H9 (cell line): ENCODE data around the gene FBN1. TPM values are rescaled to one million over a fixed set of nuclear protein-coding genes. Genes with fewer than 3 reads are reported as not detected.

Experiments used
- DNase-seq: peaks from one replicate; pipeline ENCODE4 v3.0.0-alpha.2; 2017
- H2AFZ ChIP-seq: one replicate; pipeline ENCODE4 v1.6.1; 2013; ENCODE audit warnings: mild to moderate bottlenecking, low read length, control low read depth, moderate library complexity
- H2AK5ac ChIP-seq: 2 replicates; pipeline ENCODE4 v1.6.1; 2013; ENCODE audit warnings: low read length, control low read depth, mixed read lengths; ENCODE audit not compliant: insufficient read length
- H2BK120ac ChIP-seq: one replicate; pipeline ENCODE4 v1.6.1; 2013; ENCODE audit warnings: low read depth, mild to moderate bottlenecking, low read length, control low read depth, inconsistent platforms; ENCODE audit not compliant: poor library complexity, severe bottlenecking
- H2BK12ac ChIP-seq: 2 replicates; pipeline ENCODE4 v1.6.1; 2013; ENCODE audit warnings: low read length, control low read depth, mixed read lengths, low read depth; ENCODE audit not compliant: insufficient read length
- H2BK15ac ChIP-seq: 2 replicates; pipeline ENCODE4 v1.6.1; 2013; ENCODE audit warnings: low read depth, low read length, control low read depth
- H2BK20ac ChIP-seq: one replicate; pipeline ENCODE4 v1.6.1; 2013; ENCODE audit warnings: low read depth, mild to moderate bottlenecking, low read length, control low read depth, inconsistent platforms; ENCODE audit not compliant: poor library complexity, severe bottlenecking
- H2BK5ac ChIP-seq: 2 replicates; pipeline ENCODE4 v1.6.1; 2013; ENCODE audit warnings: low read length, control low read depth, mixed read lengths; ENCODE audit not compliant: insufficient read length
- H3K14ac ChIP-seq: 2 replicates; pipeline ENCODE4 v1.6.1; 2013; ENCODE audit warnings: low read length, control low read depth; ENCODE audit not compliant: insufficient read depth
- H3K18ac ChIP-seq: 2 replicates; pipeline ENCODE4 v1.6.1; 2013; ENCODE audit warnings: low read depth, mild to moderate bottlenecking, mixed read lengths, low read length, control low read depth; ENCODE audit not compliant: insufficient read length
- H3K23ac ChIP-seq: 2 replicates; pipeline ENCODE4 v1.6.1; 2013; ENCODE audit warnings: low read length, control low read depth, mixed read lengths, low read depth; ENCODE audit not compliant: insufficient read length
- H3K23me2 ChIP-seq: 2 replicates; pipeline ENCODE4 v1.6.1; 2013; ENCODE audit warnings: low read depth, mild to moderate bottlenecking, mixed read lengths, low read length, control low read depth; ENCODE audit not compliant: insufficient read length, poor library complexity, severe bottlenecking
- H3K27ac ChIP-seq: 2 replicates; pipeline ENCODE4 v1.5.1; 2013; ENCODE audit warnings: low read length, control low read depth, mixed read lengths, low read depth; ENCODE audit not compliant: insufficient read length
- H3K27me3 ChIP-seq: 2 replicates; pipeline ENCODE4 v1.6.1; 2013; ENCODE audit warnings: low read length, control low read depth, inconsistent platforms; ENCODE audit not compliant: insufficient read depth
- H3K4ac ChIP-seq: 2 replicates; pipeline ENCODE4 v1.6.1; 2013; ENCODE audit warnings: low read depth, mild to moderate bottlenecking, control low read depth, inconsistent platforms, low read length, moderate library complexity
- H3K4me1 ChIP-seq: 2 replicates; pipeline ENCODE4 v1.6.1; 2013; ENCODE audit warnings: low read length, control low read depth, inconsistent platforms; ENCODE audit not compliant: insufficient read depth
- H3K4me2 ChIP-seq: 2 replicates; pipeline ENCODE4 v1.6.1; 2013; ENCODE audit warnings: low read length, control low read depth, mixed read lengths; ENCODE audit not compliant: insufficient read length, insufficient read depth
- H3K56ac ChIP-seq: 2 replicates; pipeline ENCODE4 v1.6.1; 2013; ENCODE audit warnings: low read depth, mild to moderate bottlenecking, mixed read lengths, low read length, control low read depth; ENCODE audit not compliant: insufficient read length
- H3K79me1 ChIP-seq: 2 replicates; pipeline ENCODE4 v1.6.1; 2013; ENCODE audit warnings: low read depth, mild to moderate bottlenecking, moderate library complexity, low read length, control low read depth, inconsistent platforms; ENCODE audit not compliant: insufficient read depth, poor library complexity, severe bottlenecking
- H3K79me2 ChIP-seq: 2 replicates; pipeline ENCODE4 v1.6.1; 2013; ENCODE audit warnings: low read length, control low read depth, inconsistent platforms; ENCODE audit not compliant: insufficient read depth
- H3K9ac ChIP-seq: 2 replicates; pipeline ENCODE4 v1.6.1; 2013; ENCODE audit warnings: low read length, control low read depth, mixed read lengths; ENCODE audit not compliant: insufficient read length; ENCODE audit errors: extremely low read depth
- H3K9me3 ChIP-seq: one replicate; pipeline ENCODE4 v1.6.1; 2013; ENCODE audit warnings: low read depth, low read length, inconsistent platforms; ENCODE audit not compliant: control insufficient read depth
- H3T11ph ChIP-seq: one replicate; pipeline ENCODE4 v1.6.1; 2013; ENCODE audit warnings: mild to moderate bottlenecking, low read length, control low read depth, inconsistent platforms
- H4K20me1 ChIP-seq: one replicate; pipeline ENCODE4 v1.6.1; 2013; ENCODE audit not compliant: control insufficient read depth, insufficient read length, insufficient read depth
- H4K5ac ChIP-seq: 2 replicates; pipeline ENCODE4 v1.6.1; 2013; ENCODE audit warnings: low read depth, mild to moderate bottlenecking, mixed read lengths, low read length, control low read depth; ENCODE audit not compliant: insufficient read length
- H4K8ac ChIP-seq: replicated peaks from 2 replicates; pipeline ENCODE4 v1.6.1; 2013; ENCODE audit warnings: low read length, control low read depth, mixed read lengths, low read depth; ENCODE audit not compliant: insufficient read length
- H4K91ac ChIP-seq: 2 replicates; pipeline ENCODE4 v1.6.1; 2013; ENCODE audit warnings: low read depth, mild to moderate bottlenecking, moderate library complexity, mixed read lengths, low read length, control low read depth; ENCODE audit not compliant: insufficient read length
- H3K27ac Mint-ChIP-seq, 3 experiments: 2 replicates in 2 of 3; 3 replicates in 1 of 3; pipeline ENCODE4 v1.8.0; 2020 to 2021; ENCODE audit warnings: mixed read lengths in 3 of 3, mild to moderate bottlenecking in 1 of 3, moderate library complexity in 1 of 3
- H3K27me3 Mint-ChIP-seq: 2 replicates; pipeline ENCODE4 v1.8.0; 2021; ENCODE audit warnings: low read depth, mild to moderate bottlenecking, moderate library complexity, mixed read lengths
- H3K36me3 Mint-ChIP-seq, 3 experiments: 2 replicates in 2 of 3; 3 replicates in 1 of 3; pipeline ENCODE4 v1.8.0; 2020 to 2021; ENCODE audit warnings: low read depth in 3 of 3, mixed read lengths in 3 of 3; ENCODE audit not compliant: insufficient read depth in 1 of 3
- H3K4me1 Mint-ChIP-seq, 2 experiments: 2 replicates each; pipeline ENCODE4 v1.8.0; 2020; ENCODE audit warnings: mixed read lengths in 2 of 2
- H3K4me3 Mint-ChIP-seq, 2 experiments: 2 replicates in 1 of 2; 3 replicates in 1 of 2; pipeline ENCODE4 v1.8.0; 2020 to 2021; ENCODE audit warnings: mild to moderate bottlenecking in 2 of 2, mixed read lengths in 2 of 2, moderate library complexity in 1 of 2
- H3K9me3 Mint-ChIP-seq, 2 experiments: 2 replicates in 1 of 2; 3 replicates in 1 of 2; pipeline ENCODE4 v1.8.0; 2020; ENCODE audit warnings: mild to moderate bottlenecking in 2 of 2, mixed read lengths in 2 of 2, moderate library complexity in 1 of 2
- CTCF ChIP-seq: fragments of 200-600 bp; sonication (generic); conservative IDR thresholded peaks from 3 replicates; pipeline ENCODE4 v1.8.0; 2021; ENCODE audit warnings: antibody characterized with exemption, mild to moderate bottlenecking
- WGBS: extraction: QIAGEN DNeasy Blood & Tissue Kit; methylation state at CpG from one replicate; pipeline ENCODE4 v1.1.7; 2013; ENCODE audit warnings: missing lambda C conversion rate, low lambda C conversion rate, mixed read lengths; ENCODE audit not compliant: insufficient read length; ENCODE audit errors: extremely low coverage; 5-methylcytosine and 5-hydroxymethylcytosine counted together
- total RNA-seq: library from RNA; stranded (reverse); gene quantifications from 2 replicates; pipeline ENCODE4 v1.2.1, GENCODE V29; 2021

The FBN1 gene
- total RNA-seq, 1 experiment from 2014 or later = 3.6 TPM

DNA sequence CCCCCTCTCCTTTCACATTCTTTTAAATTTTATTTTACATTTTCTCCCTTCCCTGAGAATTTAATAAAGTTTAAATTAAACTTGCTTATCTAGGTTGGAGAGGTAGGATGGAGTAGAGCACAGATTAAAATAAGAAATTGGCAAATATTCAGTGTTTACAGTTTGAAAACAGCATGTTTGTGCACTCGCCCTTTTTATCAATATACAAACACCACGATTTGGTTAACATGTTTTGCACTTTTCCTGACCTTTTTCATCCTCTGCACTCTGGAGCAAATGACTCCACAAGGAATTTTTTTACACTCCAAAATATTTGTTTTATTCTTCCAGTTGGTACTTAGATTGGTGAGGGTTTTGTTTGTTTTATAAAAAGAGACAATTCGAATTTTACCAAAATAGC is 227.2 kb downstream of the FBN1 start:
- Histone ChIP-seq H3K23ac (no peak overlapping the region), H3K4me1 (peaks cover 3% of the 10 kb centered on the region; the same call in 1 of the 2 replicates), H2BK5ac (no peak overlapping the region), H3K9me3 (no peaks in the 10 kb centered on the region), H4K5ac (no peak overlapping the region), H4K91ac (no peak overlapping the region), H3K4ac (no peak overlapping the region), H4K8ac (no peak overlapping the region), H3K56ac (no peak overlapping the region), H3K79me2 (no peaks in the 10 kb centered on the region), H2AFZ (no peak overlapping the region), H3K4me2 (no peak overlapping the region), H4K20me1 (no peaks in the 10 kb centered on the region), H3T11ph (no peak overlapping the region), H3K27ac (no peak overlapping the region), H3K79me1 (no peaks in the 10 kb centered on the region), H2BK15ac (no peak overlapping the region), H3K23me2 (no peaks in the 10 kb centered on the region), H3K18ac (no peak overlapping the region), H3K9ac (no peak overlapping the region), H2BK20ac (no peak overlapping the region), H3K27me3 (no peaks in the 10 kb centered on the region), H3K14ac (no peak overlapping the region), H2AK5ac (no peak overlapping the region), H2BK12ac (no peak overlapping the region), H2BK120ac (no peak overlapping the region)
- no peaks in the 10 kb centered on the region for H3K9me3 Mint-ChIP-seq
- no peak for TF ChIP-seq CTCF
- H3K36me3 Mint-ChIP-seq = no peaks in the 10 kb centered on the region; a peak in 1 of 7 replicates
- H3K4me1 Mint-ChIP-seq = peaks cover 10 to 11% of the 10 kb centered on the region in 2 experiments
- no peak for DNase-seq
- no CpG with 5 or more reads among the region's 3 CpGs for WGBS
- no peaks in the 10 kb centered on the region for H3K27me3 Mint-ChIP-seq
- no peak overlapping the region for H3K4me3 Mint-ChIP-seq
- no peak overlapping the region for H3K27ac Mint-ChIP-seq
